GM19463 (cell line): Measurements from ENCODE around the gene EHMT1.
"Not testable (repeated sequence)": the region's sequence is repeated elsewhere in the genome, so short reads cannot be mapped to it uniquely, and the experiment has no call there.

Experiments
- ATAC-seq: cut with Tn5 transposase; IDR thresholded peaks from one replicate; pipeline ENCODE4 v1.9.1; 2021; ENCODE audit warnings: mild to moderate bottlenecking, moderate library complexity; ENCODE audit not compliant: unreplicated experiment

EHMT1 gene

DNA sequence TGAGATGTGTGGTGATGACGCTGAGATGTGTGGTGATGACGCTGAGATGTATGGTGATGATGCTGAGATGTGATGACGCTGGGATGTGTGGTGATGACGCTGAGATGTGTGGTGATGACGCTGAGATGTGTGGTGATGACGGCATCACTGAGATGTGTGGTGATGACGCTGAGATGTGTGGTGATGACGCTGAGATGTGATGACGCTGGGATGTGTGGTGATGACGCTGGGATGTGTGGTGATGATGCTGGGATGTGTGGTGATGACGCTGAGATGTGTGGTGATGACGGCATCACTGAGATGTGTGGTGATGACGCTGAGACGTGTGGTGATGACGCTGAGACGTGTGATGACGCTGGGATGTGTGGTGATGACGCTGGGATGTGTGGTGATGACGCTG lies 161.2 kb downstream of the EHMT1 start:
- not testable (repeated sequence) for ATAC-seq

DNA sequence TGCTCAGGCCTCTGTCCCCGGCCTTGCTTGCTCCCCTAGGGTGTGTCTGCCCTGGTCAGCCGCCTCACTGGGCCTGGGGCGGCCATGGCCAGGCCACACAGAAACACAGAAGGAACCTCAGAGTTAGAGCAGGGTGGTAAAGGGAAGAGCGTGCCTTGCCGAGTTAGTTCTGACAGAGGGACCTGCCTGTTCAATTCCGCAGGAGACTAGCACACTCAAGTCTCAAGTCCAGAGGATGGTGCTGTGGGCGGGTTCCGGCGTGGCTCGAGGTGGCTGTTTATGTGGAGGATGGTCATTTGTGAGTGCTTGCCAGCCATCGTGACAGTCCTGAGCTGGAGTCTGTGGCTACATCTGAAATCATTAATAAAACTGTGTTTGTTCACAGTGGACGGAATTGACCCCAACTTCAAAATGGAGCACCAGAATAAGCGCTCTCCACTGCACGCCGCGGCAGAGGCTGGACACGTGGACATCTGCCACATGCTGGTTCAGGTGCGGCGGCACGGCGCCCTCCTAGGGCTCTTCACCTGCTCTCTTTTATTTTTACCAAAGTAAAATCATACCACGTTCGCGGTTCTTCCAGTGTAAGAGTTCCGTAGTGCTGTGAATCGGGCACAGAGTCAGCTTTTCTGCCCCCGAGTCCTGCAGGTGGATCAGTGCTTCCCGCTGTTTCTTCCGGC lies 163.2 kb downstream of the EHMT1 start:
- no peak for ATAC-seq

DNA sequence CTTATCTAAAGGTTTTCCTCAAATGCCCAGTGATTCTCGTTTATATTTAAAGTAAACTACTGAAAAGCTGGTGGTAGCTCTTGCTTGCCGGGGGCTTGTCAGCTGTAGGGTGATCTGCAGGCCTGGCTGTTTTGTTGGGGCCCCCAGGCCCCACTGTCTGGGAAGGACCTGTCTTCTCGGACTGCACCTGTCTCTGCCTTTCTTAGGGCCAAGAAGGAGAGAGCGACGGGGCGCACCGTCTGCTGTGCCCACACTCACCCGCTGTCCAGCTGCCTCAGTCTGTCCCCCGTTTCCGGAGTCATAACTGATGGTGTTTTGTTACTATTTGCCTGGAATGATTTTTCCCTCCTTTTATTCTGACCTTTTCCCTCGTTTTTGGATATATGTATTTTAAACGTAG lies 164.7 kb downstream of the EHMT1 start:
- no peak for ATAC-seq

DNA sequence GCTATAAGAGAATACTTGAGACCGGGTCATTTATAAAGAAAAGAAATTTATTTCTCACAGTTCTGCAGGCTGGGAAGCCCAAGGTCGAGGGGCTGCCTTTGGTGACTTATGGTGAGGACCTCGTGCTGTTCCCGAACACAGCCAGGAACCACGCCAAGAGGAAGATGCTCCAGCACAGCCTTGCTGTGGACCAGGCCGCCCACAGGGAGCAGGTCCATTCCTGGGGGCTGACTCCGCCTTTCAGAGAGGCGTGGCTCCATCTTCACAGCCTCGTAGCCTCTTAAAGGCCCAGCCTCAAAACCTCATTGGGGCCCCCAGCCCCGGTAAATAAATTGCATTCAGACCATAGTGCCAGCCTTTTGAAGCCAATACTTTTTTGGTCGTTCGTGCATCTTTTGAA lies 165.2 kb downstream of the EHMT1 start:
- no peak for ATAC-seq

DNA sequence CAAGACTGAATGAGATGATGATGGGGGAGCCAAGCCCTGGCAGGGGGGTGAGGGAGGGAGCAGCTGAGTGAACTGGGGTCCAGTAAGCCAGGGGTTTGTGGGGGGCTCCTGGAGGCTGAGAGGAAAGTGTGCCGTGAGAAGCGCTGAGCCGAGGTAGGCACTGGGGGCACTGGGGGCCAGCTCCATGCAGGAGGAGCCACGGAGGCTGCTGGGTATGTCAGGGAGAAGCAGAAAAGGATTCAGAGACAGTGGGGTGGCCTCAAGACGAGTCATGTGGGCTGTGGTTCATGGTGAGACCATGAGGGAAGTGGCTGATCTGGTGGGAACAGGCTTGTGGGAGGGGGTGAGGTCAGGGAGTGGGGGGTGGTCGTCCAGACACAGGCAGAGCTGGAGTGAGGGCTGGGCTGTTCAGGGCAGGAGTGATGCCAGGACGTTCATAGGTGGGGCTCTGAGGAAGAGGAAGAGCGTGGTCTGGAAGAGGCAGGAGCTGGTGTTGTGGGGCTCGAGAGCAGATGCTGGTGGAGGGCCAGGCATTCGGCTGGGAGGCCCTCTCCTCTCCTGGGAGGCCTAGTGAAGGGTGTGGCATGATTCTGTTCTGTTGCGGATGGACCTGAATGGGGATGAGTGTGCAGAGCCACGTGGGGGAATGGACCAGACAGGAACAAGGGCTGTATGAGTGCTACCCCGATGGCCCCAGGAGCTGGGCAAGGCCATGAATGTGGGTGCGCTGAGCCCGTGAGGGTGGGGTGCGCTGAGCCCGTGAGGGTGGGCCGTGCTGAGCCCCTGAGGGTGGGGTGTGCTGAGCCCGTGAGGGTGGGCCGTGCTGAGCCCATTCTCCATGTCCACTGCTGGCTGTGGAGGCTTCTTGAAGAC lies 166.1 kb downstream of the EHMT1 start:
- ATAC-seq: no peak

DNA sequence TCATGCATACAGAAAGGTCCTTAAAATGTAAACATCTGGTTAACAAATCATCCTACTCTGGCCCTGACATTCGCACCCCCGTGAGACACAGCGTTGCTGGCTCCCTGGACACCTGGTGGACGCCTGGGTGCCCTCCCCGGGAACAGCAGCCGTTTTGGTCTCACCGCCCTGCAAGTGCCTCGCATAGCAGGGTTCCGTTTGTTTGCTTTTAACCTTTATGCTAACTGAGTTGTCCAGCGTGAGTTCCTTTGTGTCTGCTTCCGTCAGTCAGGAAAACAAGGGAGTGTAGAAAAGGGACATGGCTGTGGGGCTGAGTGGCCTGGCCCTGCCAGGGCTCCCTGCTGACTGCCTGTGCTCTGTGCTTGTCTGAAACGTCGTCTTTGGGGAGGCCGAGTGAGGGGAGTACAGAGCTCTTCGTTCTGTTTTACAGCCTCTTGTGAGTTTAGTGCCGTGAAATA lies 166.9 kb downstream of the EHMT1 start:
- no peak for ATAC-seq

DNA sequence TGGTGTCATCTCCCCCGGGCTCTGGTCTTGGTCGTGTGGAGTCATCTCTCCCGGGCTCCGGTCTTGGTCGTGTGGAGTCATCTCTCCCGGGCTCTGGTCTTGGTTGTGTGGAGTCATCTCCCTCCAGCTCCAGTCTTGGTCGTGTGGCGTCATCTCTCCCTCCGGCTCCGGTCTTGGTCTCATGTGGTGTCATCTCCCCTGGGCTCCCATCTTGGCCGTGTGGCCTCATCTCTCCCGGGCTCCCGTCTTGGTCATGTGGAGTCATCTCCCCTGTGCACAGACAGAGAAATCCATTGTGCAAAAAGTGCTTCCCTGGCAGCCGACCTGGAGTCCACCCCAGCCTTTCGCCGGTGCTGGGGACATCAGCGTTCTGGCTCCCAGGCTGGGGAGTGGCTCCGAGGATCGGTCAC lies 167.7 kb downstream of the EHMT1 start:
- ATAC-seq: no peak

DNA sequence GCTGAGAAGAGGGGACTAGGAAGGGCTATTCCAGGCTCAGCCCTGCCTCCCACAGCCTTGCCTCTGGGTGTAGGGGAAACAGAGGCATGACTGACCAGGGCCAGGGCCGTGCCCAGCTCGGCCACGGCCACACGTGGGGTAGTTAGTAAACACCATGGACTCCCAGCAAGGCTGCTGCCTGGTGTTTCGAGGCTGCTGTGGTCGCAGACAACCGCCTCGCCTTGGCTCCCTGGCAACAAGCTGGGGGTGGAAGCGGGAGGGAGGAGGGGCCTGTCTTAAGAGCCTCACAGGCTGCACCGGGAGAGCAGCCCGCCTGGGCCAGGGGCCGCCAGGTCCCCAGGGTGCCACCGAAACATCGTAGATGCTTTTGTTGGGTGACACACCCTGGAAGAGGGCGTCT lies 168.6 kb downstream of the EHMT1 start:
- no peak for ATAC-seq

DNA sequence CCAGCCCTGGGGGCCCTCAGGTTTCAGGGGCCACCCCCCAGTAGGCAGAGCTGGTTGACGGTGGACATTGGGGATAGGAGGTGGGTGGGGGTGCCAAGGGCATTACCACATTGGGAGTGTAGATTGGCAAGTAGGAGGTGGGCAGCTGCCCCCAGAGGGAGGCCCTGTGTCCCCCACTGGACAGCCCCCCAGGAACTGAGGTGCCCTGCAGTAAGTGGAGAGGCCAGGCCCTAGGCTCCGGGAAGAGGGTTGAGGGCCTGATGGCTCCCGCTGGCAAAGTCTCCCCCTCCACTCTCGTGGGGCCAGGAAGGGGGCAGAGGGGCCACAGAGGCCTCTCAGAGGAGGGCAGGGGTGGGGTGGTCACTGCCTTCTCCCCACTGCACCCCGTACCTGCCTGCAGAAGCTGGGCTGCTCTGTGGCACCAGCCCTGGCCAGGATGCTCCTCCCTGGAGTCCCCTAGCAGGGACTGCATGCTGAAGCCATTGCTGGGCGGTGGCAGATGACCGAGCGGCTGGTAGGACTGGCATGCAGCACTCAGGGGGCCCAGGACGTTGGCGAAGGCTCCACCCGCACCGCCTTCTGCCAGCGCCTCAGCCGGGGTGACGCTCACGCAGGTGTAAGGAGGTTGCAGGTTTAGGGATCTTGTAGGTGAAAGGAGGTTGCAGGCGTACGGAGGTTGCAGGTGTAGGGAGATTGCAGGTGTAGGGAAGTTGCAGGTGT lies 169.1 kb downstream of the EHMT1 start:
- ATAC-seq: no peak

DNA sequence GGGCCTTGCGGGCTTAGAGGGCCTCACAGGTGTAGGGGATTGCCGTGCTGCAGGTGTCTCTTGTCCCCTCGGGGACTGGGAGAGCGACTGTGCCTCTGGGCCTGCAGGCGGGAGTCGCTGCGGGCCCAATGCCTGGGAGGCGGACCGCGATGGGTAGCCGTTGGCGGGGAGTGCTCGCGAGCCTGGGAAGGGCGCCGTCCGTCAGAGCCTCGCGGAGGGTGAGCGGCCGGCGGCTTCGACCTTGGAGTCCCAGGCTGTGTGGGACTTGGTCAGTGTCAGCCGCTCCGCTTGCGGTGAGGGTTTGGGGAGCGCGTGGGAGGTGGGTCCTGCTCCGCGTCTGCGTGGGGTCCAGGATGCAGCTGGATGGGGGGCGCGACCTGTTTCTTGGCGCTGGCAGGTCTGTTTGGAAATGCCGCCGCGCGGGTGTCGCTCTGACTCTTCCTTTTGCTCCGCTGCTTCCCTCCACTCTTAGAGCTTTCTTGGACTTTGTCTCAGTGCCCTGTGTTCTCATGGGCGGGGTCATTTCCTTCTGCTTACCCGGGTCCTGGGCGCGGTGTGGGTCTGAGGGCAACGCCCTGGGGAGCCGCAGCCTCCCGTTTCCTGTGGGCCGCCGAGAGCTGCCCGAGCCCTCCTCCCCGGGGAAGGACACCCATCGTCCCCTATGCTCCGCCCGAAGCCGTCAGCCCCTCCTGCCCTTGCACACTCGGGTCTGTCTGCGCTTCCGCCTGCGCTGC lies 169.9 kb downstream of the EHMT1 start:
- no peak for ATAC-seq

DNA sequence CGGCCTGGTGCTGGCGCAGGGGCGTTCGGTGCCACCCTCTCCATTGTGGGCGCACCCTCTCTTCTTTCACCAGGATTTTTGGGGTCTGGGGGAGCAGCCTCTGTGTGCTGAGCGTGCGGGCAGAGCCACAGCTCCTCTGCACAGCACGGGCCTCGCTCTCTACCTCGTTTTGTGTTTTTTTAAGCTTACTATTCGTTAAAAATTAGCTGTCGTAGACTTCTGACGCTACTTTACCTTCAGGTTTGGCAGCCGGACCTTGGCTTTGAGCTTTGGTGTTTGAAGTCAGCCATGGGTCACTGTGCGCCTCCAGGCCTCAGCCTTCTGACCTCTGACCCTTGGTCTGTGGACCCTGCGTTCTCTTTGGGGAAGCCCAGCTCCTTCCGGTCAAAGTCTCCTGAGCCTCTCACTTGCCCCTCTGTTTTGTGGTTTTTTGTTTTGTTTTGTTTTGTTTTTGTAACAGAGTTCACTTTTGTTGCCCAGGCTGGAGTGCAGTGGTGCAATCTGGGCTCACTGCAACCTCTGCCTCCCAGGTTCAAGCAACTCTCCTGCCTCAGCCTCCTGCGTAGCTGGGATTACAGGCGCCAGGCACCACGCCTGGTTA lies 170.6 kb downstream of the EHMT1 start:
- ATAC-seq: no peak

DNA sequence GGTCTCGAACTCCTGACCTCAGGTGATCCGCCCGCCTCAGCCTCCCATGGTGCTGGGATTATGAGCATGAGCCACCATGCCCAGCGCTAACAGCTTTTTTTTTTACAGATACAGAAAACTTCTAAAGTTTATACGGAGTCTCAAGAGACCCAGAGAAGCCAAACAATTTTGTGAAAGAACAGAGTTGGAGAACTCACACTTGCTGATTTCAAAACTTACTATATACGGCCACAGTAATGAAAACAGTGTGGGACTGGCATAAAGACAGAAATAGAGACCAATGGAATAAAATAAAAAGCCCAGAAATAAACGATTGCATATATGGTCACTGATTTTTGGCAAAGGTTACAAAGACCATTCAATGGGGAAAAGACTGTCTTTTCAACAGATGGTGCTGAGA lies 173.1 kb downstream of the EHMT1 start:
- no peak for ATAC-seq

DNA sequence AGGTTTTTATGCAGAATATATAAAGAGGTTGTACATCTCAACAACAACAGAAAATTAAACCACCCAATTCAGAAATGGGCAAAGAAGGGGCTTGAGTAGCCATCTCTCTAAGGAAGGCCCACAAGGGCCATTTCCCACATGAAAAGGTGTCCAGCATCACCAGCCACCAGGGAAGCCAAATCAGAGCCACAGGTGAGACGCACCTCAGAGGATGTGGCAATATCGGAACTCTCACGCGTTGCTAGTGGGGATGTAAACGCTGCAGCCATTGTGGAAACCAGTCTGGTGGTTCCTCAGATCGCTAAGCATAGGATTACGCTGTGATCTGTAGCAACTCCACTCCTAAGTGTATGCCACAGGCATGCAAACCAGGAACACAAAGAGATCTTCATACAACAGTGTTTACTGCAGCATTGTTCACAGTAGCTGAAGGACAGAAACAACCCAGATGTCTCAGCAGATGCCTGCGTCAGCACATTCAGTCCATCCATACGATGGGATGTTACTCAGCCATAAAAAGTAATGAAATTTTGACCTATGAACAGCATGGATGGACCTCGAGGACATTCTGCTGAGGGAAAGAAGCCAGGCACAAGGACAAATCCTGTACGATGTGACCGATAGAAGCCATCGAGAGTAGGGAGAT lies 174.5 kb downstream of the EHMT1 start:
- no peak for ATAC-seq

DNA sequence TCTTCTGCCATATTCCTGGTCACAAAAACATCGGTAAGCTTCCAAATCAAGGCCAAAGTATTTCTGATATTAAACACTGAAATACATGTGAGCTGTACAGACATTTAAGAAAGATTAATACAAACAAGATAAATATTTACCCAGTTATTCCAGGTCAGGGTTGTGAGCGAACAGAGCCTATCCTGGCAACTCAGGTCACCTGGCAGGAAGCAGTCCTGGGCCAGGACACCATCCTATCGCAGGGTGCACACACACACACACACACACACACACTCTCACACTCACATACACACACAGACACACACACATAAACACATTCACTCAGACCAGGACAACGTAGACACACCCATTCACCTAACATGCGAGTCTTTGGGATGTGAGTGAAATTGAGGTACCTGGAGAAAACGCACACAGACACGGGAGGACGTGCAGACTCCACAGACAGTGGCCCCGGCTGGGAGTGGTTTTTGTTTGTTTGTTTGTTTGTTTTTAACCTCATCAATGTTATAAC lies 176.4 kb downstream of the EHMT1 start:
- no peak for ATAC-seq

DNA sequence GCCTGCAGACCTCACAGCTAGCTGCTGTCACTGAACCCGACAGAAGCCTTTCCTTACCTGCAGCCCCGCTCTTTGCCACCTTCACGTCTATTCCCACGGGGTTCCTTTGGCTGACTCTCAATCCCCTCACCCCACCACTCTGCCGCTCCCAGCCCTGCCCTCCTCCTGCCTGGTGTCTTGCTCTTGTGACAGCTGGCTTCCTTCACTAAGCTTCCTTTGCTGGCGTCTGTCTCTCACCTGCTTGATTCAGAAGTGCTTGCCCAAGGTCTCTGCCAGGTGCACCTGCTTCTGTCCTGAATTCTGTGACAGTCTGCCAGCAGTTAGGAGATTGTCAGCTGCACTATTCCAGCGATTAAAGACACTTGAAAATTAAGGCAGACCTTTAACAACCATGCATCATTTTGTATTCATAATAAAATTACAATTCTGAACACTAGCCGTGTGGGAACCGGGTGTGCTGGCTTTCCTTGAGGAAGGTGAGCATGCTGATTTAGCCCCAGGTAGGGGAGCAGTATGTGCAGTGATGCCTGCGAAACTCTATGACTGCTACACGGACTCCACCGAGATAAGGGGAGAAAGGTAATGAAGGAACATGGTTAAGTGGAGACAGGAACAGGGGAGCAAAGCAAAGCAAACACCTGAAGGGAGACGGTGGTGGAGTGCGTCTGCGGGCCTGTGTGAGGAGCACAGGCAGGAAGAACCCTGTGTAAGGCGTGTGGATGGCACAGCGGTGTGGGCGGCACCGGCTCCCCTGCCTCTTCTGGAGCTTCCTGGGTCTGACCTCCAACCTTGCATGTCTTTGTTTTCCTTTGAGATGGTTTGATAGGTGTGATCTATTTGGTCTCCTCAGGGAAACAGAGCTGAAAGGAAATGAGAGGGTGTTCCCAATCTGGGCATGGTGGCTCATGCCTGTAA lies 178.7 kb downstream of the EHMT1 start:
- no peak for ATAC-seq

DNA sequence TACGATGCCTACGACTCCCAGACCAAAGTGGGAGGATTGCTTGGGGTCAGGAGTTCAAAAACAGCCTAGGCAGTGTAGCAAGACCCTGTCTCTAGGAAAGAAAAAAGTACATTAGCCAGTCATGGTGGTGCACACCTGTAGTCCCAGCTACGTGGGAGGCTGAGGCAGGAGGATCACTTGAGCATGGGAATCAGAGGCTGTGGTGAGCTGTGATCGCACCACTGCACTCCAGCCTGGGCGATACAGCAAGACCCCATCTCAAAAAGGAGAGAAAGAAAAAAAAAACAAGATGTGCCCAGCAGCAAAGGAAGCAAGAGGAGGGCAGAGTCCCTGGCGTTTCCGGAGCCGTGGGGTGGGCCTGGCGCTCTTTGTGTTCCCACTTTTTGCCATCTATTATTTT lies 179.3 kb downstream of the EHMT1 start:
- ATAC-seq: no peak

DNA sequence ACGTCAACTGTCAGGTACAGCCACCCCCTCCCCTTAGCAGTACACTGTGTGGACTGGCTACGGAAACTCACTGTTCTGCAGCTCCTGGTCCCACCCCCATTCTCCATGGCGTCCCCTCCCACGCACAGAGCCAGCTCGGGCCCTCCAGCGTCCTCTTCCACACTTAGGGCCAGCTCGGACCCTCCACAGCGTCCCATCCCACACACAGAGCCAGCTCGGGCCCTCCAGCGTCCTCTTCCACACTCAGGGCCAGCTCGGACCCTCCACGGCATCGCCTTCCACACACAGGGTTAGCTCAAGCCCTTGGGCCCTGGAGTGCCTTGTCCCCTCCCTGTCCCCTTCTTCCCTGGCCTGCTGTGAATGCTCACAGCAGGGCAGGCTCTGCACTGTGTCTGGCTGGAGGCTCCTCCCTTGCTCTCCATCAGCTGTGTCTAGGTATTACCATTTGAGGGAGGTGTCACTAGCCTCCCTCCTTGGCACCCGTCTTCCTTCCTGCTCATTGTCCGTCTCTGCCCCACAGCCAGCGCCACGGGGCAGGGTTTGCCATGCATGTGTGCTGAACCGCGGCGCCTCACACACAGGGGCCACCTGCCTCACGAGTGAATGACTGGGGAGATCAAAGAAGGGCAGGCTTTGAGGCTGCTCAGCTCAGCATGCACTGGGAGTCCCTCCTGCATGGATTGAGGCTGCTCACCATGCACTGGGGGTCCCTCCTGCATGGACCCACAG lies 180.3 kb downstream of the EHMT1 start:
- no peak for ATAC-seq

DNA sequence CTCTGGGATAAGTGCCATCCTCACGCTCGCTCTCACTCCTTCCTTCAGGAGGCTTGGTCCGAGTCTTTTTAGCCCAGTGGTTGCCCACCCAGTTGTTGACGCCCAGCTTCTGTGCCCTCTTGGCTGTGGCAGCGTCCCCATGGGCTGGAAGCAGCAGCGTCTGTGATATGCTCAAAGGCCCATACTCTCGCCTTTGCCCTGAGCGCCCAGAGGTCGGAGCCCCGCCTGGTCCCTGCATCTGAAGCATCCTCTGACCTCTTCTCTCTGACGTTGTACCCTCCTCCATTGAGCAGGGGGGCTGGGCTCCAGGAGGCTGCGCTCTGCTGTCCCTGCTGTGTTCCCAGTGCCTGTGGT lies 180.8 kb downstream of the EHMT1 start:
- no peak for ATAC-seq
